Tibial artery (tissue), 4 donors: Measurements from ENCODE around the gene MESD.

Source experiments
- DNase-seq, 2 donors: peaks; one replicate each; pipeline ENCODE4 v3.0.0-alpha.2; 2019
- H3K27ac ChIP-seq, 2 donors: fragments of 200-600 bp; sonication (generic) in 1 of 2; 1 replicate in 1 of 2; 2 replicates in 1 of 2; pipeline ENCODE4 v1.5.1; 2018 to 2019; ENCODE audit warnings: mild to moderate bottlenecking in 1 of 2
- H3K27me3 ChIP-seq, 2 donors: fragments of 200-600 bp; sonication (generic) in 1 of 2; one replicate each; pipeline versions ENCODE4 v1.5.1 to v1.6.0; 2016 to 2019
- H3K36me3 ChIP-seq, 3 donors: fragments of 200-600 bp; sonication (generic) in 2 of 3; one replicate each; pipeline ENCODE4 v1.5.1; 2016 to 2019; ENCODE audit warnings: mild to moderate bottlenecking in 2 of 3
- H3K4me1 ChIP-seq, 4 donors: fragments of 200-600 bp; sonication (generic) in 2 of 4; 1 replicate in 3 of 4; 2 replicates in 1 of 4; pipeline ENCODE4 v1.5.1; 2016 to 2019
- H3K4me3 ChIP-seq, 2 donors: fragments of 200-600 bp; sonication (generic) in 1 of 2; 1 replicate in 1 of 2; 2 replicates in 1 of 2; pipeline ENCODE4 v1.5.1; 2018 to 2019; ENCODE audit warnings: mild to moderate bottlenecking in 2 of 2
- H3K9me3 ChIP-seq, 3 donors: fragments of 200-600 bp; sonication (generic) in 1 of 3; one replicate each; pipeline ENCODE4 v1.5.1; 2016 to 2019
- CTCF ChIP-seq, 2 experiments: fragments of 200-600 bp in 1 of 2; fragments of 450-650 bp in 1 of 2; IDR thresholded peaks; one replicate each; pipeline ENCODE4 v1.5.1; 2017 to 2019; ENCODE audit warnings: antibody characterized with exemption in 2 of 2, mild to moderate bottlenecking in 1 of 2, moderate library complexity in 1 of 2
- intact Hi-C: fragments of 100-400 bp; cut with DNase I; formaldehyde crosslinking; loops from one replicate; pipeline ENCODE4 v1.15.0; 2023; ENCODE audit warnings: low total_unique reads

MESD gene

GRCh38 chr15:81000624-81001151 lies 11.1 kb upstream of the MESD start, which contains the start of gene TLNRD1:
Gene TLNRD1, plus strand, starts transcription at chr15:81000923. Its CDS starts 1,349 bp downstream, at chr15:81002272.
- TF ChIP-seq CTCF (IDR thresholded peaks at IDR 0.05): no peak
- Histone ChIP-seq H3K27ac (peak within 1 kb of the TSS; percentile 84 to 92), H3K27me3 (no peaks in the 10 kb centered on the region), H3K4me1 (peaks cover 0 to 33% (median 30%) of the 10 kb centered on the region in 4 donors), H3K4me3 (peak within 1 kb of the TSS; percentile 65 to 92), H3K36me3 (peaks cover 8 to 11% (median 10%) of the 10 kb centered on the region in 3 donors), H3K9me3 (no peaks in the 10 kb centered on the region)
- intact Hi-C loops: no loop called here
- DNase-seq: peak; percentile 87 to 94

GRCh38 chr15:81000144-81000623 lies 10.6 kb upstream of the MESD start:
- H3K27ac ChIP-seq: peak overlapping the region; percentile 84 to 92
- peak overlapping the region; percentile 65 to 92 for H3K4me3 ChIP-seq
- peaks cover 8 to 11% (median 10%) of the 10 kb centered on the region in 3 donors for H3K36me3 ChIP-seq
- intact Hi-C loops: no loop called here
- no peak for DNase-seq
- H3K4me1 ChIP-seq: peaks cover 0 to 30% (median 29%) of the 10 kb centered on the region in 4 donors
- no peak for TF ChIP-seq CTCF (IDR thresholded peaks at IDR 0.05)
- H3K9me3 ChIP-seq: no peaks in the 10 kb centered on the region
- no peaks in the 10 kb centered on the region for H3K27me3 ChIP-seq

GRCh38 chr15:80999623-81000036 lies 10.0 kb upstream of the MESD start:
- TF ChIP-seq CTCF (IDR thresholded peaks at IDR 0.05): no peak
- DNase-seq: no peak
- Histone ChIP-seq H3K27ac (peak overlapping the region in 1 of 2 donors; percentile 92), H3K4me3 (peak overlapping the region in 1 of 2 donors; percentile 65), H3K4me1 (peaks cover 0 to 29% (median 25%) of the 10 kb centered on the region in 4 donors), H3K36me3 (peaks cover 8 to 11% (median 10%) of the 10 kb centered on the region in 3 donors), H3K9me3 (no peaks in the 10 kb centered on the region), H3K27me3 (no peaks in the 10 kb centered on the region)
- intact Hi-C loops: no loop called here

- Histone ChIP-seq H3K4me3 (no peak overlapping the region), H3K4me1 (peaks cover 0 to 18% (median 11%) of the 10 kb centered on the region in 4 donors), H3K36me3 (peaks cover 6 to 9% (median 7%) of the 10 kb centered on the region in 3 donors), H3K27me3 (no peaks in the 10 kb centered on the region), H3K27ac (no peak overlapping the region), H3K9me3 (no peaks in the 10 kb centered on the region)
- TF ChIP-seq CTCF (IDR thresholded peaks at IDR 0.05): no peak
- no peak for DNase-seq
- intact Hi-C loops: no loop called here
Measured at GRCh38 chr15:80998251-80998650, 8.6 kb upstream of the MESD start.

- Histone ChIP-seq H3K27ac (no peak overlapping the region), H3K9me3 (no peaks in the 10 kb centered on the region)
- intact Hi-C loops: no loop called here
Measured at GRCh38 chr15:80997692-80998091, 8.1 kb upstream of the MESD start.

More at GRCh38 chr15:80997692-80998091, 8.1 kb upstream of the MESD start:
- no peak for DNase-seq
- peaks cover under 1 to 4% (median 2%) of the 10 kb centered on the region in 3 donors for H3K36me3 ChIP-seq
- peaks cover 0 to 12% (median 6%) of the 10 kb centered on the region in 4 donors for H3K4me1 ChIP-seq
- H3K27me3 ChIP-seq: no peaks in the 10 kb centered on the region
- no peak overlapping the region for H3K4me3 ChIP-seq
- no peak for TF ChIP-seq CTCF (IDR thresholded peaks at IDR 0.05)
